SK-N-SH treated with all-trans-retinoic acid at 6 μM for 48 hours (cell line): ENCODE measurements around the gene CENPO.

Experiments
- ATAC-seq: fragments of 200-7000 bp; cut with Tn5 transposase; 3 replicates; pipeline ENCODE4 v1.9.1; 2020; ENCODE audit warnings: mild to moderate bottlenecking, moderate library complexity
- ARNTL ChIP-seq: fragments of 450-650 bp; formaldehyde crosslinking; IDR thresholded peaks from 2 replicates; pipeline ENCODE4 v1.5.0; 2020; ENCODE audit warnings: low read depth, mild to moderate bottlenecking, moderate library complexity, borderline replicate concordance
- BACH2 ChIP-seq: fragments of 250-450 bp; sonication (Bioruptor Pico); IDR thresholded peaks from 2 replicates; pipeline ENCODE4 v1.9.0; 2021; ENCODE audit warnings: mild to moderate bottlenecking, borderline replicate concordance
- CREB5 ChIP-seq: fragments of 250-450 bp; sonication (Bioruptor Pico); IDR thresholded peaks from 2 replicates; pipeline ENCODE4 v1.5.1; 2020; ENCODE audit warnings: low read depth, mild to moderate bottlenecking, moderate library complexity
- CSDC2 ChIP-seq: fragments of 250-450 bp; sonication (Bioruptor Pico); IDR thresholded peaks from 2 replicates; pipeline ENCODE4 v1.5.0; 2020; ENCODE audit warnings: mild to moderate bottlenecking, moderate library complexity
- CSRNP3 ChIP-seq: fragments of 250-450 bp; sonication (Bioruptor Pico); IDR thresholded peaks from 2 replicates; pipeline ENCODE4 v1.5.1; 2021; ENCODE audit warnings: mild to moderate bottlenecking, moderate library complexity
- ESRRG ChIP-seq: fragments of 250-450 bp; sonication (Bioruptor Pico); IDR thresholded peaks from 2 replicates; pipeline ENCODE4 v1.6.1; 2021; ENCODE audit warnings: mild to moderate bottlenecking
- GLIS3 ChIP-seq: fragments of 250-450 bp; sonication (Bioruptor Pico); IDR thresholded peaks from 2 replicates; pipeline ENCODE4 v1.5.0; 2020; ENCODE audit warnings: mild to moderate bottlenecking, moderate library complexity
- ISL1 ChIP-seq: fragments of 250-450 bp; sonication (Bioruptor Pico); IDR thresholded peaks from 2 replicates; pipeline ENCODE4 v2.1.2; 2022; ENCODE audit warnings: mild to moderate bottlenecking, moderate library complexity
- OSR1 ChIP-seq: fragments of 250-450 bp; sonication (Bioruptor Pico); IDR thresholded peaks from 2 replicates; pipeline ENCODE4 v1.8.0; 2022; ENCODE audit warnings: moderate library complexity, mild to moderate bottlenecking, inconsistent platforms
- PATZ1 ChIP-seq: fragments of 250-450 bp; sonication (Bioruptor Pico); IDR thresholded peaks from 2 replicates; pipeline ENCODE4 v1.8.0; 2020; ENCODE audit warnings: mild to moderate bottlenecking, moderate library complexity, borderline replicate concordance
- POU6F1 ChIP-seq: fragments of 250-450 bp; sonication (Bioruptor Pico); IDR thresholded peaks from 2 replicates; pipeline ENCODE4 v1.8.0; 2021; ENCODE audit warnings: low read depth, mild to moderate bottlenecking, moderate library complexity, borderline replicate concordance
- RARB ChIP-seq: fragments of 250-450 bp; sonication (Bioruptor Pico); IDR thresholded peaks from 2 replicates; pipeline ENCODE4 v1.8.0; 2021; ENCODE audit warnings: mild to moderate bottlenecking, moderate library complexity
- TCF4 ChIP-seq: fragments of 250-450 bp; sonication (Bioruptor Pico); IDR thresholded peaks from 2 replicates; pipeline ENCODE4 v1.8.0; 2021; ENCODE audit warnings: mild to moderate bottlenecking, moderate library complexity, borderline replicate concordance
- TSHZ2 ChIP-seq: fragments of 250-450 bp; sonication (Bioruptor Pico); IDR thresholded peaks from 2 replicates; pipeline ENCODE4 v1.5.0; 2020; ENCODE audit warnings: mild to moderate bottlenecking, moderate library complexity
- ZFP3 ChIP-seq: fragments of 250-450 bp; sonication (Bioruptor Pico); IDR thresholded peaks from 2 replicates; pipeline ENCODE4 v1.5.0; 2020; ENCODE audit warnings: mild to moderate bottlenecking, moderate library complexity
- ZFP30 ChIP-seq: fragments of 450-650 bp; formaldehyde crosslinking; IDR thresholded peaks from 2 replicates; pipeline ENCODE4 v1.5.0; 2022; ENCODE audit warnings: mild to moderate bottlenecking, moderate library complexity
- ZNF565 ChIP-seq: fragments of 450-650 bp; formaldehyde crosslinking; conservative IDR thresholded peaks from 2 replicates; pipeline ENCODE4 v1.5.0; 2020; ENCODE audit warnings: low read depth, mild to moderate bottlenecking, moderate library complexity
- ZNF70 ChIP-seq: fragments of 450-650 bp; formaldehyde crosslinking; IDR thresholded peaks from 2 replicates; pipeline ENCODE4 v1.5.0; 2020; ENCODE audit warnings: mild to moderate bottlenecking, moderate library complexity
- ZNF8 ChIP-seq: fragments of 450-650 bp; formaldehyde crosslinking; IDR thresholded peaks from 2 replicates; pipeline ENCODE4 v1.5.0; 2020; ENCODE audit warnings: mild to moderate bottlenecking, moderate library complexity

Gene CENPO

GRCh38 chr2:24840962-24841945 is 48.0 kb downstream of the CENPO start:
- no peak for ATAC-seq
- no peak for TF ChIP-seq GLIS3 (CRISPR knock-in tag)
- no peak for TF ChIP-seq ZNF565 (CRISPR knock-in tag)
- no peak for TF ChIP-seq POU6F1 (CRISPR knock-in tag)
- no peak for TF ChIP-seq TCF4
- no peak for TF ChIP-seq ZNF70 (CRISPR knock-in tag)
- TF ChIP-seq ZFP30 (CRISPR knock-in tag) = no peak
- no peak for TF ChIP-seq PATZ1 (CRISPR knock-in tag)
- no peak for TF ChIP-seq CREB5 (CRISPR knock-in tag)
- no peak for TF ChIP-seq BACH2 (CRISPR knock-in tag)
- no peak for TF ChIP-seq RARB
- TF ChIP-seq ZNF8 (CRISPR knock-in tag) = no peak
- no peak for TF ChIP-seq CSDC2 (CRISPR knock-in tag)
- no peak for TF ChIP-seq ESRRG
- TF ChIP-seq CSRNP3 (CRISPR knock-in tag) = no peak
- TF ChIP-seq ZFP3 (CRISPR knock-in tag) = no peak
- TF ChIP-seq ARNTL = no peak
- TF ChIP-seq OSR1 (CRISPR knock-in tag) = no peak
- TF ChIP-seq TSHZ2 (CRISPR knock-in tag) = no peak

GRCh38 chr2:24842081-24843050 is 49.1 kb downstream of the CENPO start:
- no peak for ATAC-seq
- TF ChIP-seq RARB (no peak), CSDC2 (CRISPR knock-in tag) (no peak), ZNF8 (CRISPR knock-in tag) (no peak), ISL1 (CRISPR knock-in tag) (no peak), CREB5 (CRISPR knock-in tag) (no peak), ARNTL (no peak), GLIS3 (CRISPR knock-in tag) (no peak), ESRRG (no peak), TCF4 (no peak), POU6F1 (CRISPR knock-in tag) (no peak)
- TF ChIP-seq, all 23 proteins: peak for 0
